Measurements from ENCODE around the gene FAM98B.

Gene FAM98B

DNA sequence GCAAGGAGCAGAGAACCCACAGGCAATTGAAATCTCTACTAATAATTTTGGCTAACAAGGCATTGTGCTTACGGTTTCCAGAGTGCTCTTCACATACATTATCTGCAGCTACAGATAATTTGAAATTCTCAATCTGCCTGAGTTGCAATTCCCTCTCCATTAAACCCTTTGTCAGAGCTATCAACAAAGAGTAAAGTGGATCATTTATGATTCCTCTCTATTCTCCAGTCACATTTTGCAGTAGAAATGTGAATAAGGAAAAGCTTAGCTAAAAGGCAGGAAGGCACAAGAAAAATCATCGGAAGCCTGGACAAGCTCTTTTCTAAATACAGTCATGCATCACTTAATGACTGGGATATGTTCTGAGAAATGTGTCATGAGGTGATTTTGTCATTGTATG is 49.6 kb downstream of the FAM98B start:
- no peaks in the 10 kb centered on the region for H3K27me3 ChIP-seq (replicated peaks in 2 of 5; ENCODE audit: control insufficient read depth in 4 of 5, insufficient read depth in 5 of 5, low read length in 4 of 5)
- no peak for DNase-seq
- H3K36me3 ChIP-seq (ENCODE audit: control insufficient read depth in 4 of 4, insufficient read depth in 4 of 4, low read length in 3 of 4): peaks cover 5 to 25% (median 18%) of the 10 kb centered on the region in 4 experiments
- no peaks in the 10 kb centered on the region for H3K4me1 ChIP-seq (ENCODE audit: control extremely low read depth in 1 of 4, control insufficient read depth in 4 of 4, insufficient read depth in 4 of 4, low read length in 3 of 4)
- peaks cover 0 to 8% (median 4%) of the 10 kb centered on the region in 5 experiments for H3K9me3 ChIP-seq (ENCODE audit: control extremely low read depth in 1 of 5, control insufficient read depth in 4 of 5, insufficient read depth in 2 of 5, low read depth in 1 of 5, low read length in 4 of 5)
- ChIA-PET CTCF (interaction anchor here (1.1 to 1.6 kb wide), 2 partner anchors 19 to 181 kb away, joined by 3 to 7 read pairs; no protein-coding TSS in a partner anchor), POLR2A (no interaction called here)
- H3K4me3 ChIP-seq (ENCODE audit: control insufficient read depth in 1 of 7, extremely low read depth in 1 of 7, insufficient read depth in 4 of 7, low read depth in 2 of 7, low read length in 6 of 7): no peak overlapping the region
- 88% methylated on average over 1 of the region's 2 CpGs for WGBS (ENCODE audit: insufficient coverage)
- no peak overlapping the region for H3K27ac ChIP-seq (ENCODE audit: insufficient read depth in 1 of 2, low read depth in 1 of 2, low read length in 2 of 2, poor library complexity in 1 of 2, severe bottlenecking in 2 of 2)

- H3K4me1 ChIP-seq (ENCODE audit: control extremely low read depth in 1 of 4, control insufficient read depth in 4 of 4, insufficient read depth in 4 of 4, low read length in 3 of 4): no peaks in the 10 kb centered on the region
- no peak overlapping the region for H3K4me3 ChIP-seq (ENCODE audit: control insufficient read depth in 1 of 7, extremely low read depth in 1 of 7, insufficient read depth in 4 of 7, low read depth in 2 of 7, low read length in 6 of 7)
- H3K27ac ChIP-seq (ENCODE audit: insufficient read depth in 1 of 2, low read depth in 1 of 2, low read length in 2 of 2, poor library complexity in 1 of 2, severe bottlenecking in 2 of 2): no peak overlapping the region
- POLR2A ChIA-PET: no interaction called here
- DNase-seq: no peak
- H3K9me3 ChIP-seq (ENCODE audit: control extremely low read depth in 1 of 5, control insufficient read depth in 4 of 5, insufficient read depth in 2 of 5, low read depth in 1 of 5, low read length in 4 of 5): peaks cover 0 to 3% (median 0%) of the 10 kb centered on the region in 5 experiments
- WGBS (ENCODE audit: insufficient coverage): 90% methylated on average over 2 of the region's 4 CpGs
- CTCF ChIA-PET: interaction anchor here (0.7 to 1.7 kb wide), 3 partner anchors 9 to 27 kb away, joined by 3 to 7 read pairs (median 4); no protein-coding TSS in a partner anchor
- H3K36me3 ChIP-seq (ENCODE audit: control insufficient read depth in 4 of 4, insufficient read depth in 4 of 4, low read length in 3 of 4): peaks cover 5 to 16% (median 11%) of the 10 kb centered on the region in 4 experiments
- H3K27me3 ChIP-seq (replicated peaks in 2 of 5; ENCODE audit: control insufficient read depth in 4 of 5, insufficient read depth in 5 of 5, low read length in 4 of 5): no peaks in the 10 kb centered on the region
Measured at GRCh38 chr15:38504680-38505467, 50.9 kb downstream of the FAM98B start.

GRCh38 chr15:38506997-38507396 is 53.1 kb downstream of the FAM98B start:
- Histone ChIP-seq H3K4me3 (ENCODE audit: control insufficient read depth in 1 of 7, extremely low read depth in 1 of 7, insufficient read depth in 4 of 7, low read depth in 2 of 7, low read length in 6 of 7) (no peak overlapping the region), H3K27me3 (replicated peaks in 2 of 5; ENCODE audit: control insufficient read depth in 4 of 5, insufficient read depth in 5 of 5, low read length in 4 of 5) (no peaks in the 10 kb centered on the region), H3K9me3 (ENCODE audit: control extremely low read depth in 1 of 5, control insufficient read depth in 4 of 5, insufficient read depth in 2 of 5, low read depth in 1 of 5, low read length in 4 of 5) (no peaks in the 10 kb centered on the region), H3K36me3 (ENCODE audit: control insufficient read depth in 4 of 4, insufficient read depth in 4 of 4, low read length in 3 of 4) (peaks cover 2 to 21% (median 8%) of the 10 kb centered on the region in 4 experiments), H3K4me1 (ENCODE audit: control extremely low read depth in 1 of 4, control insufficient read depth in 4 of 4, insufficient read depth in 4 of 4, low read length in 3 of 4) (no peaks in the 10 kb centered on the region), H3K27ac (ENCODE audit: insufficient read depth in 1 of 2, low read depth in 1 of 2, low read length in 2 of 2, poor library complexity in 1 of 2, severe bottlenecking in 2 of 2) (no peak overlapping the region)
- CTCF ChIA-PET: interaction anchor here (1.1 to 1.5 kb wide), 2 partner anchors 10 to 17 kb away, joined by 3 to 7 read pairs; no protein-coding TSS in a partner anchor
- 83% methylated on average over 3 of the region's 4 CpGs for WGBS (ENCODE audit: insufficient coverage)
- POLR2A ChIA-PET: no interaction called here
- DNase-seq: no peak

GRCh38 chr15:38507570-38507969 is 53.6 kb downstream of the FAM98B start:
- WGBS (ENCODE audit: insufficient coverage): 93% methylated on average over 7 of the region's 7 CpGs
- no peaks in the 10 kb centered on the region for H3K27me3 ChIP-seq (replicated peaks in 2 of 5; ENCODE audit: control insufficient read depth in 4 of 5, insufficient read depth in 5 of 5, low read length in 4 of 5)
- CTCF ChIA-PET: interaction anchor here (1.1 to 1.5 kb wide), 3 partner anchors 11 to 33 kb away, joined by 3 to 7 read pairs (median 3); no protein-coding TSS in a partner anchor
- DNase-seq: no peak
- no peaks in the 10 kb centered on the region for H3K9me3 ChIP-seq (ENCODE audit: control extremely low read depth in 1 of 5, control insufficient read depth in 4 of 5, insufficient read depth in 2 of 5, low read depth in 1 of 5, low read length in 4 of 5)
- H3K4me3 ChIP-seq (ENCODE audit: control insufficient read depth in 1 of 7, extremely low read depth in 1 of 7, insufficient read depth in 4 of 7, low read depth in 2 of 7, low read length in 6 of 7): no peak overlapping the region
- H3K4me1 ChIP-seq (ENCODE audit: control extremely low read depth in 1 of 4, control insufficient read depth in 4 of 4, insufficient read depth in 4 of 4, low read length in 3 of 4): no peaks in the 10 kb centered on the region
- no peak overlapping the region for H3K27ac ChIP-seq (ENCODE audit: insufficient read depth in 1 of 2, low read depth in 1 of 2, low read length in 2 of 2, poor library complexity in 1 of 2, severe bottlenecking in 2 of 2)
- POLR2A ChIA-PET: no interaction called here
- peaks cover 2 to 19% (median 8%) of the 10 kb centered on the region in 4 experiments for H3K36me3 ChIP-seq (ENCODE audit: control insufficient read depth in 4 of 4, insufficient read depth in 4 of 4, low read length in 3 of 4)

GRCh38 chr15:38508647-38509046 is 54.7 kb downstream of the FAM98B start:
- WGBS (ENCODE audit: insufficient coverage): 91% methylated on average over 3 of the region's 3 CpGs
- no peak for DNase-seq
- H3K4me1 ChIP-seq (ENCODE audit: control extremely low read depth in 1 of 4, control insufficient read depth in 4 of 4, insufficient read depth in 4 of 4, low read length in 3 of 4): no peaks in the 10 kb centered on the region
- no peak overlapping the region for H3K27ac ChIP-seq (ENCODE audit: insufficient read depth in 1 of 2, low read depth in 1 of 2, low read length in 2 of 2, poor library complexity in 1 of 2, severe bottlenecking in 2 of 2)
- CTCF ChIA-PET: interaction anchor here (1.0 to 1.3 kb wide), 2 partner anchors 34 to 55 kb away, joined by 3 read pairs; no protein-coding TSS in a partner anchor
- no peak overlapping the region for H3K4me3 ChIP-seq (ENCODE audit: control insufficient read depth in 1 of 7, extremely low read depth in 1 of 7, insufficient read depth in 4 of 7, low read depth in 2 of 7, low read length in 6 of 7)
- no peaks in the 10 kb centered on the region for H3K9me3 ChIP-seq (ENCODE audit: control extremely low read depth in 1 of 5, control insufficient read depth in 4 of 5, insufficient read depth in 2 of 5, low read depth in 1 of 5, low read length in 4 of 5)
- H3K36me3 ChIP-seq (ENCODE audit: control insufficient read depth in 4 of 4, insufficient read depth in 4 of 4, low read length in 3 of 4): peaks cover 0 to 15% (median 7%) of the 10 kb centered on the region in 4 experiments
- POLR2A ChIA-PET: no interaction called here
- no peaks in the 10 kb centered on the region for H3K27me3 ChIP-seq (replicated peaks in 2 of 5; ENCODE audit: control insufficient read depth in 4 of 5, insufficient read depth in 5 of 5, low read length in 4 of 5)

DNA sequence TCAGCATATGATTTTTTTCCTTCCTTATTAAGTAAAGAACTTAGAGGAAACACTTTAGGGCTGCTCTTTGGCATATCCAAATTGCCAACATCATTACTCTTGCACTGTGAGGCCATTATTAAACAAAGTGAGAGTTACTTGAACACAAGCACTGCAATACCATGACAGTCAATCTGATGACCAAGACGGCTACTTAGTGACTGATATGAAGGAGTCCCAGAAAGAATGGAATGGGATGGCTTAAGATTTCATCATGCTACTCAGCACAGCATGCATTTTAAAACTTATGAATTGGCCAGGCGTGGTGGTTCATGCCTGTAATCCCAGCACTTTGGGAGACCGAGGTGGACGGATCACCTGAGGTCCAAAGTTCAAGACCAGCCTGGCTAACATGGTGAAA is 55.2 kb downstream of the FAM98B start:
- 97% methylated on average over 3 of the region's 4 CpGs for WGBS (ENCODE audit: insufficient coverage)
- peaks cover 0 to 15% (median 7%) of the 10 kb centered on the region in 4 experiments for H3K36me3 ChIP-seq (ENCODE audit: control insufficient read depth in 4 of 4, insufficient read depth in 4 of 4, low read length in 3 of 4)

GRCh38 chr15:38512901-38513300 is 59.0 kb downstream of the FAM98B start:
- Histone ChIP-seq H3K9me3 (ENCODE audit: control extremely low read depth in 1 of 5, control insufficient read depth in 4 of 5, insufficient read depth in 2 of 5, low read depth in 1 of 5, low read length in 4 of 5) (no peaks in the 10 kb centered on the region), H3K27ac (ENCODE audit: insufficient read depth in 1 of 2, low read depth in 1 of 2, low read length in 2 of 2, poor library complexity in 1 of 2, severe bottlenecking in 2 of 2) (no peak overlapping the region), H3K4me3 (ENCODE audit: control insufficient read depth in 1 of 7, extremely low read depth in 1 of 7, insufficient read depth in 4 of 7, low read depth in 2 of 7, low read length in 6 of 7) (no peak overlapping the region), H3K36me3 (ENCODE audit: control insufficient read depth in 4 of 4, insufficient read depth in 4 of 4, low read length in 3 of 4) (peaks cover 0 to 13% (median 5%) of the 10 kb centered on the region in 4 experiments), H3K27me3 (replicated peaks in 2 of 5; ENCODE audit: control insufficient read depth in 4 of 5, insufficient read depth in 5 of 5, low read length in 4 of 5) (no peaks in the 10 kb centered on the region), H3K4me1 (ENCODE audit: control extremely low read depth in 1 of 4, control insufficient read depth in 4 of 4, insufficient read depth in 4 of 4, low read length in 3 of 4) (no peaks in the 10 kb centered on the region)
- CTCF ChIA-PET: interaction anchor here (0.9 to 1.4 kb wide), 3 partner anchors 11 to 73 kb away, joined by 3 to 4 read pairs (median 3); no protein-coding TSS in a partner anchor
- DNase-seq: peak in 2 of 3 donors; percentile 2 to 9
- POLR2A ChIA-PET: interaction anchor here (0.6 kb wide), 1 partner anchor 21 kb away, joined by 3 read pairs; no protein-coding TSS in a partner anchor
- no CpG with 5 or more reads among the region's 1 CpG for WGBS (ENCODE audit: insufficient coverage)

More for the DNA sequence above, 55.2 kb downstream of the FAM98B start:
- Histone ChIP-seq H3K27ac (ENCODE audit: insufficient read depth in 1 of 2, low read depth in 1 of 2, low read length in 2 of 2, poor library complexity in 1 of 2, severe bottlenecking in 2 of 2) (no peak overlapping the region), H3K4me1 (ENCODE audit: control extremely low read depth in 1 of 4, control insufficient read depth in 4 of 4, insufficient read depth in 4 of 4, low read length in 3 of 4) (no peaks in the 10 kb centered on the region), H3K4me3 (ENCODE audit: control insufficient read depth in 1 of 7, extremely low read depth in 1 of 7, insufficient read depth in 4 of 7, low read depth in 2 of 7, low read length in 6 of 7) (no peak overlapping the region), H3K27me3 (replicated peaks in 2 of 5; ENCODE audit: control insufficient read depth in 4 of 5, insufficient read depth in 5 of 5, low read length in 4 of 5) (no peaks in the 10 kb centered on the region), H3K9me3 (ENCODE audit: control extremely low read depth in 1 of 5, control insufficient read depth in 4 of 5, insufficient read depth in 2 of 5, low read depth in 1 of 5, low read length in 4 of 5) (no peaks in the 10 kb centered on the region)
- DNase-seq: no peak
- ChIA-PET POLR2A (no interaction called here), CTCF (interaction anchor here (1.0 to 1.5 kb wide), 2 partner anchors 54 to 55 kb away, joined by 3 to 4 read pairs; no protein-coding TSS in a partner anchor)

All from common myeloid progenitor, CD34-positive (primary cell).